K562 (cell line): ENCODE measurements around the gene CAPN10.

ENCODE experiments used
- CTCF ChIP-seq, 3 experiments: IDR thresholded peaks in 2 of 3; conservative IDR thresholded peaks in 1 of 3; 2 replicates each; pipeline ENCODE4 v1.5.1; 2011 to 2012; ENCODE audit warnings: low read length in 3 of 3, mild to moderate bottlenecking in 3 of 3, control low read depth in 2 of 3, improper control_type of control experiment in 1 of 3, inconsistent platforms in 1 of 3, low read depth in 1 of 3, mixed read lengths in 1 of 3, moderate library complexity in 1 of 3; ENCODE audit not compliant: insufficient read depth in 2 of 3
- EZH2 ChIP-seq: IDR thresholded peaks from 2 replicates; pipeline ENCODE4 v1.6.1; 2012; ENCODE audit warnings: low read depth, mild to moderate bottlenecking, inconsistent platforms, low read length, borderline replicate concordance
- FOXK2 ChIP-seq, 2 experiments: fragments of 450-650 bp; IDR thresholded peaks in 1 of 2; conservative IDR thresholded peaks in 1 of 2; 2 replicates each; pipeline ENCODE4 v1.6.1; 2016; ENCODE audit warnings: low read depth in 2 of 2, mild to moderate bottlenecking in 1 of 2
- SNIP1 ChIP-seq: fragments of 450-650 bp; IDR thresholded peaks from 2 replicates; pipeline ENCODE4 v1.7.1; 2017; ENCODE audit warnings: low read depth, mild to moderate bottlenecking
- ZNF589 ChIP-seq: fragments of 200-800 bp; sonication (Bioruptor generic); IDR thresholded peaks from 2 replicates; pipeline ENCODE4 v1.6.1; 2016; ENCODE audit warnings: low read depth, missing genetic modification characterization, missing compliant biosample characterization
- ZZZ3 ChIP-seq: fragments of 450-650 bp; IDR thresholded peaks from 2 replicates; pipeline ENCODE4 v1.6.1; 2016; ENCODE audit warnings: antibody characterized with exemption, mild to moderate bottlenecking, moderate library complexity

DNA sequence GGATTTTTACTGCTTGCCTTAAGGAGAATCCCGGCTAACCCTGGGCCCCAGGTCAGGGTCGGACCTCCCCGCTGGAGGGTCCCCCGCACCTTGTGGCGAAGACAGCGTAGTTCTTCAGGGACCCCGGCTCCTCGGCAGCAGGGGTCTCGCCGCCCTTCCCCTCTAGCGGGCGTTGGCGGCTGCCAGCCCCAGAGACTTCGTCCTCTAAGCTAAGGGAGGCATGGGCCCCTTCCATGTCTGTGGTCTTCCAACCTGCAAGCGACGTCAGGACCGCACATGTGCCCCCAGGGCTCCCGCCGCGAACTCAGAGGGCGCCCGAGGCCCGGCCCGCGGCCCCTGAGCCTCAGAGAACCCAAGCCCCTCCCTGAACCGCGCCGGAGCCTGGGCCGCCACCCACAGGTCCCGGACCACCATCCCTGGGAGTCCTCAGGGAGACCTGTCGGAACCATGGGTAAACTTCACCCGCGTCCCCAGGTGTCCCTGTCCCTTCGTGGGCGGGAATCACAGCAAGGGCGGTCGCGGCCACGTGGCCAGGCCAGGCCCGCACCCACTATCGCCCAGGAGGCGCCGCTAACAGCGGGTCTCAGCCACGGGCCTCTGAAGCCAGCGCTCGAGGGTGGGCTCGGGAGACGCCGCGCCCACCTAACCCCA lies 29.3 kb upstream of the CAPN10 start:
- TF ChIP-seq SNIP1 = no peak
- TF ChIP-seq ZZZ3 = no peak
- no peak for TF ChIP-seq CTCF (IDR thresholded peaks at IDR 0.05 in 2 of 3, conservative IDR thresholded peaks at IDR 0.05 in 1 of 3; ENCODE audit: insufficient read depth in 2 of 3, low read depth in 1 of 3, low read length in 3 of 3)
- TF ChIP-seq EZH2 = no peak
- no peak for TF ChIP-seq FOXK2 (conservative IDR thresholded peaks at IDR 0.05 in 1 of 2, IDR thresholded peaks at IDR 0.05 in 1 of 2; ENCODE audit: low read depth in 2 of 2)
- no peak for TF ChIP-seq ZNF589 (CRISPR knock-in tag)
